Immature natural killer cell (primary cell): ENCODE measurements around the gene GOLGA6L9. TPM values are rescaled to one million over a fixed set of nuclear protein-coding genes. Genes with fewer than 3 reads are reported as not detected.
"Not testable (repeated sequence)": the region's sequence is repeated elsewhere in the genome, so short reads cannot be mapped to it uniquely, and the experiment has no call there.

Experiments
- DNase-seq, 3 donors: peaks; one replicate each; pipeline ENCODE4 v3.0.0; 2022; ENCODE audit warnings: mixed read lengths in 1 of 3
- H3K27ac Mint-ChIP-seq, 6 donors: one replicate each; pipeline ENCODE4 v1.8.0; 2020; ENCODE audit warnings: mixed read lengths in 6 of 6, mild to moderate bottlenecking in 5 of 6, inconsistent platforms in 4 of 6, moderate library complexity in 3 of 6
- H3K27me3 Mint-ChIP-seq, 3 donors: one replicate each; pipeline ENCODE4 v1.8.0; 2020 to 2021; ENCODE audit warnings: low read depth in 3 of 3, mild to moderate bottlenecking in 3 of 3, mixed read lengths in 3 of 3, moderate library complexity in 3 of 3, inconsistent platforms in 1 of 3
- H3K36me3 Mint-ChIP-seq, 3 donors: one replicate each; pipeline ENCODE4 v1.8.0; 2020; ENCODE audit warnings: mixed read lengths in 3 of 3, inconsistent platforms in 2 of 3, mild to moderate bottlenecking in 2 of 3
- H3K4me1 Mint-ChIP-seq, 2 donors: one replicate each; pipeline ENCODE4 v1.8.0; 2020; ENCODE audit warnings: inconsistent platforms in 2 of 2, mild to moderate bottlenecking in 2 of 2, mixed read lengths in 2 of 2, moderate library complexity in 1 of 2
- H3K4me3 Mint-ChIP-seq, 5 donors: one replicate each; pipeline ENCODE4 v1.8.0; 2020; ENCODE audit warnings: mild to moderate bottlenecking in 5 of 5, mixed read lengths in 5 of 5, inconsistent platforms in 3 of 5, moderate library complexity in 3 of 5
- H3K9me3 Mint-ChIP-seq, 6 donors: one replicate each; pipeline ENCODE4 v1.8.0; 2020; ENCODE audit warnings: mild to moderate bottlenecking in 6 of 6, mixed read lengths in 6 of 6, inconsistent platforms in 4 of 6, moderate library complexity in 3 of 6
- polyA plus RNA-seq, 3 donors: library from polyadenylated mRNA; unstranded; fragments of 300-500 nt; fragmentation: Illumina TruSeq; gene quantifications; one replicate each; pipeline ENCODE4 v1.2.3, GENCODE V29; 2021

The GOLGA6L9 gene
- polyA plus RNA-seq: under 1 TPM in 2 of 3 donors, not detected in 1; 0.12 to 0.19 TPM

- H3K9me3 Mint-ChIP-seq, H3K36me3 Mint-ChIP-seq, H3K4me3 Mint-ChIP-seq, H3K27ac Mint-ChIP-seq, H3K4me1 Mint-ChIP-seq, DNase-seq, H3K27me3 Mint-ChIP-seq: not testable (repeated sequence)
Measured at GRCh38 chr15:82429693-82430092, at the start of gene GOLGA6L9. Gene GOLGA6L9 (plus strand): TSS chr15:82429816. CDS start chr15:82430080, 264 bp downstream.

- not testable (repeated sequence) for H3K4me1 Mint-ChIP-seq, H3K36me3 Mint-ChIP-seq, H3K27ac Mint-ChIP-seq, DNase-seq, H3K9me3 Mint-ChIP-seq, H3K4me3 Mint-ChIP-seq, H3K27me3 Mint-ChIP-seq
Measured at GRCh38 chr15:82381330-82381955, 48.2 kb upstream of the GOLGA6L9 start.

- H3K4me3 Mint-ChIP-seq, H3K27ac Mint-ChIP-seq: not testable (repeated sequence)
Measured at GRCh38 chr15:82387209-82387608, 42.4 kb upstream of the GOLGA6L9 start.

GRCh38 chr15:82390152-82390551 lies 39.5 kb upstream of the GOLGA6L9 start:
- H3K4me1 Mint-ChIP-seq, H3K9me3 Mint-ChIP-seq, H3K27ac Mint-ChIP-seq, H3K36me3 Mint-ChIP-seq, DNase-seq, H3K4me3 Mint-ChIP-seq, H3K27me3 Mint-ChIP-seq: not testable (repeated sequence)

More at GRCh38 chr15:82387209-82387608, 42.4 kb upstream of the GOLGA6L9 start:
- H3K9me3 Mint-ChIP-seq, H3K27me3 Mint-ChIP-seq, H3K36me3 Mint-ChIP-seq, DNase-seq, H3K4me1 Mint-ChIP-seq: not testable (repeated sequence)

GRCh38 chr15:82392077-82392476 lies 37.5 kb upstream of the GOLGA6L9 start:
- not testable (repeated sequence) for H3K4me1 Mint-ChIP-seq, H3K4me3 Mint-ChIP-seq, H3K36me3 Mint-ChIP-seq, DNase-seq, H3K27ac Mint-ChIP-seq, H3K27me3 Mint-ChIP-seq, H3K9me3 Mint-ChIP-seq

GRCh38 chr15:82393671-82394070 lies 35.9 kb upstream of the GOLGA6L9 start:
- Mint-ChIP-seq H3K27me3 (peaks cover 0 to 2% (median 1%) of the 10 kb centered on the region in 3 donors), H3K4me1 (peaks cover 3 to 4% of the 10 kb centered on the region in 2 donors), H3K4me3 (no peak overlapping the region), H3K27ac (no peak overlapping the region), H3K9me3 (no peaks in the 10 kb centered on the region), H3K36me3 (no peaks in the 10 kb centered on the region)
- no peak for DNase-seq

- H3K4me1 Mint-ChIP-seq: peaks cover 13% of the 10 kb centered on the region in 2 donors
- H3K4me3 Mint-ChIP-seq, H3K36me3 Mint-ChIP-seq, H3K27me3 Mint-ChIP-seq, H3K27ac Mint-ChIP-seq, H3K9me3 Mint-ChIP-seq, DNase-seq: not testable (repeated sequence)
Measured at GRCh38 chr15:82395788-82396187, 33.8 kb upstream of the GOLGA6L9 start.

GRCh38 chr15:82397817-82398216 lies 31.8 kb upstream of the GOLGA6L9 start:
- Mint-ChIP-seq H3K27me3 (peaks cover 0 to 2% (median 0%) of the 10 kb centered on the region in 3 donors), H3K36me3 (no peaks in the 10 kb centered on the region), H3K4me3 (no peak overlapping the region), H3K9me3 (no peaks in the 10 kb centered on the region), H3K4me1 (peaks cover 13% of the 10 kb centered on the region in 2 donors), H3K27ac (no peak overlapping the region)
- no peak for DNase-seq

- peak overlapping the region in 2 of 6 donors; percentile 7 to 9 for H3K27ac Mint-ChIP-seq
Measured at GRCh38 chr15:82398785-82399184, 30.8 kb upstream of the GOLGA6L9 start.

GRCh38 chr15:82399366-82400103 lies 30.1 kb upstream of the GOLGA6L9 start:
- not testable (repeated sequence) for H3K4me3 Mint-ChIP-seq, H3K27me3 Mint-ChIP-seq, DNase-seq, H3K36me3 Mint-ChIP-seq, H3K9me3 Mint-ChIP-seq, H3K27ac Mint-ChIP-seq
- peaks cover 13% of the 10 kb centered on the region in 2 donors for H3K4me1 Mint-ChIP-seq

More at GRCh38 chr15:82398785-82399184, 30.8 kb upstream of the GOLGA6L9 start:
- Mint-ChIP-seq H3K4me1 (peaks cover 13% of the 10 kb centered on the region in 2 donors), H3K4me3 (peak overlapping the region in 1 of 5 donors; percentile 26), H3K36me3 (no peaks in the 10 kb centered on the region), H3K27me3 (peaks cover 0 to 2% (median 0%) of the 10 kb centered on the region in 3 donors), H3K9me3 (no peaks in the 10 kb centered on the region)
- DNase-seq: no peak

GRCh38 chr15:82401918-82402317 lies 27.7 kb upstream of the GOLGA6L9 start:
- not testable (repeated sequence) for H3K36me3 Mint-ChIP-seq, H3K4me3 Mint-ChIP-seq, DNase-seq, H3K27me3 Mint-ChIP-seq, H3K9me3 Mint-ChIP-seq, H3K27ac Mint-ChIP-seq
- H3K4me1 Mint-ChIP-seq: peaks cover 19 to 20% of the 10 kb centered on the region in 2 donors

GRCh38 chr15:82402341-82402740 lies 27.3 kb upstream of the GOLGA6L9 start:
- H3K4me1 Mint-ChIP-seq: peaks cover 19 to 20% of the 10 kb centered on the region in 2 donors
- not testable (repeated sequence) for H3K27ac Mint-ChIP-seq, H3K9me3 Mint-ChIP-seq, H3K4me3 Mint-ChIP-seq, DNase-seq, H3K27me3 Mint-ChIP-seq, H3K36me3 Mint-ChIP-seq

- not testable (repeated sequence) for H3K9me3 Mint-ChIP-seq, H3K36me3 Mint-ChIP-seq, H3K27me3 Mint-ChIP-seq, DNase-seq, H3K4me1 Mint-ChIP-seq, H3K4me3 Mint-ChIP-seq
- peak overlapping the region in 1 of 6 donors; percentile 8 for H3K27ac Mint-ChIP-seq
Measured at GRCh38 chr15:82406211-82406610, 23.4 kb upstream of the GOLGA6L9 start.

GRCh38 chr15:82410306-82410705 lies 19.3 kb upstream of the GOLGA6L9 start:
- not testable (repeated sequence) for H3K4me1 Mint-ChIP-seq, H3K4me3 Mint-ChIP-seq, H3K27ac Mint-ChIP-seq, H3K9me3 Mint-ChIP-seq, DNase-seq, H3K36me3 Mint-ChIP-seq, H3K27me3 Mint-ChIP-seq
